C4-2B (cell line): ENCODE data around the gene SNX22.

Source experiments
- H3K27ac ChIP-seq: fragments of 450-650 bp; 2 replicates; pipeline ENCODE4 v1.5.1; 2017
- CTCF ChIP-seq: fragments of 450-650 bp; conservative IDR thresholded peaks from 2 replicates; pipeline ENCODE4 v1.5.1; 2017; ENCODE audit warnings: mild to moderate bottlenecking
- ZFX ChIP-seq: fragments of 450-650 bp; IDR thresholded peaks from 2 replicates; pipeline ENCODE4 v1.6.1; 2017

The SNX22 gene

DNA sequence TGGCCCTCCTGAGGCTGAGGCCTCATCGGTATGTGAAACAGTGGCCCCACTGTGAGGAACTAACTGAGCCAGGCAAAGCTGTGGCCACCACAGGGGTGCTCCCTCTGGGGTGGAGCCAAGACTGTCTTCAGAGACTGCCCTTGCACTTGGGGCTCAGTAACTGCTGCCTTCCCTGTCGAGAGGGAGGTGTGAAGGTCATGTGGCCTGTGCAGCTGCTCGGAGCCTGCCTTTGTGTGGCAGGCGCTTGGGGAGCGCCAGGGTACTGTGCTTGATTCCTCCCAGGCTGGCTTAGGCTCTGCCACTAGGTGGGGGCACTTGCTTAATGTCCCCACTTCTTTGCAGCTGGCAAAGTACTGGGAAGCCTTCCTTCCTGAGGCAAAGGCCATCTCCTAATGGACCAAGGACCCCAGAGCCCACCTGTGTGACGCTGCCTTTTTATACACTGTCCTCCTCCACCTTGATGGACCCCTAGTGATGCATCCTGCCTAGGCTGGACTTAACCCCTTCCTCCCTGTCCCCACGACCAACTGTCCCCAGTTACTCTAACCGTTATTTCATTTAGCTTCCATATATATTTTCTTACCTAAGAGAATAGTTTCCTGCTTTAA is 14.2 kb upstream of the SNX22 start:
- TF ChIP-seq CTCF (no peak), ZFX (no peak)
- H3K27ac ChIP-seq: no peak overlapping the region

DNA sequence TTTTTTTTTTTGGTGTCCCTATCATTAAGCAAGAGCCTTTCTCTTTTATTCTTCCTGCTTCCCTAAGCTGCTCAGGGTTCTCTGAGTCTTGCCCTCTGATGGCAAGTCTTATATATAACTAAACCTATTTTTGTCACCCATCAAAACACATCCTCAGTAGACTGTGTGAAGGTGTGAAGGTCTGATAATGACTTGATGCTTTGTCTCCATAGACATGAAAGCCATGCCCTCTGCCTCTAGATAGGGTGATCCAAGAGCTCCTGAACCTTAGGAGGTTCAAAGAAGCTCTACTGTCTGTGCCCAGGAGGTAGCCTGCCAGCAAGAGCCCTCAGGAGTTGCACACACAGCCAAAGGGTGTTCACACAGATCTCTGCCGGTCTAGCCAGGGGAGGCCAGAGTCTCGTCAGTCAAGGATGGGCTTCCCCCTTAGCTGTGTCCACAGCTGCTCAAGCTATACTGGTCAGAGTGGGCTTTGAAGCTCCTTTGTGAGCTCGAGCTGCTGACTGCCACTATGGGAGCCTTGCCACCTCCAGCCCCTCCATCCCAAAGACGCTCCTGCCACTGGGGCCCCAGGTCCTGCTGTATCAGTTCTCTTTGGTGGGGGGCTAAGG is 13.1 kb upstream of the SNX22 start:
- no peak overlapping the region for H3K27ac ChIP-seq
- TF ChIP-seq CTCF: no peak
- no peak for TF ChIP-seq ZFX

- TF ChIP-seq CTCF: no peak
- no peak for TF ChIP-seq ZFX
- H3K27ac ChIP-seq: no peak overlapping the region
These were observed 9.6 kb upstream of the SNX22 start for GRCh38 chr15:64141798-64142512.

GRCh38 chr15:64143276-64143675 is 8.3 kb upstream of the SNX22 start:
- no peak overlapping the region for H3K27ac ChIP-seq
- TF ChIP-seq ZFX (no peak), CTCF (no peak)

DNA sequence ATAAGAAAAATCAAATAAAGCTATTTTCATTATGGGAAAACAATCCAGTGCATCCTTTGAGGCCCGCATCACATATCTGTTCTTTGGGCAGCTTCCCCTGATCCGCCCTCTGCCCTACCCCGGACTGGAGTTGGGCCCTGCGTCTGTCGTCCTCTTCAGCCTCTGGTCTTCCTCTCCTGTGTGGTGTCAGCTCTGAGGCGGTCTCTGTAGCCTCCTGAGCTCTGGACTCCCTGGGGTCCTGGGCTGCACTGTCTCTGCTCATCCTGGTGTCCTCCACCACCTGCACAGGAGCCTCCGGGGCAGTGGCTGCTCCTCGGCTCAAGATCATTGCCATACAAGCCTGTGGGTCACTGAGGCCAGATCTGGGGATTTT is 7.4 kb upstream of the SNX22 start:
- TF ChIP-seq CTCF (no peak), ZFX (no peak)
- H3K27ac ChIP-seq: no peak overlapping the region

DNA sequence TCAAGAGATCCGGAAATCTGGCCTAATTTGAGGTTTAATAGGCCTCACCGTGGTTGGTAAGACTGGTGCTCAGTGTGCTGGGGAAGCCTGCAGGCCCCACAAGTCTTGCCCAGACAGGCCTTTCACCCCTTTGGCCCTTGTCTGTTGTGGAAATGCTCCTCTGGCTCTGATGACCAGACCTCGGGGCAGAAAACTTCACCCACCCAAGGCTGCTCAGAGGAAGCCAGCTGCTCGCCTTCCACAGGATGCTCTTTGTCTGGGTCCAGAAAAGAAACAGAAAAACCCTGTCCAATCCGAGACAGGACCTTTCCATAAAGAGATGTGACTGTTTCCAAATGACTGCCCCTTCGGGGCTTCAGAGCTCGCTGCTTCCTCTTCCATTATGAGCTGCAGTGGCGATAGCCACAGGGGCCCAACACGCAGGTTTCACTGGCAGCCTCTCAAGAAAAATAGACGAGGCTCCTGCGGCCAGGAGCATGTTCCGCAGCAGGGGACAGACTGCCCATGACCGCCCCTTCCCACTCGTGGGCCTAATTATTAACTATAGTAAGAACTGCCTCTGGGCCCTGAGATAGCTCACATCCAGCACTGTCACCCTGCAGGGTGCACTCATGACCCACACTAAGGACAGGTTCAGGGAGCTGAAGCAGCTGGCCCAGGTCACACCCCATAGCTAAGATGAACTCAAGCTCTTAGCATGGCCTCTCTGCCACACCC is 6.8 kb upstream of the SNX22 start:
- TF ChIP-seq CTCF (no peak), ZFX (no peak)
- H3K27ac ChIP-seq: no peak overlapping the region

DNA sequence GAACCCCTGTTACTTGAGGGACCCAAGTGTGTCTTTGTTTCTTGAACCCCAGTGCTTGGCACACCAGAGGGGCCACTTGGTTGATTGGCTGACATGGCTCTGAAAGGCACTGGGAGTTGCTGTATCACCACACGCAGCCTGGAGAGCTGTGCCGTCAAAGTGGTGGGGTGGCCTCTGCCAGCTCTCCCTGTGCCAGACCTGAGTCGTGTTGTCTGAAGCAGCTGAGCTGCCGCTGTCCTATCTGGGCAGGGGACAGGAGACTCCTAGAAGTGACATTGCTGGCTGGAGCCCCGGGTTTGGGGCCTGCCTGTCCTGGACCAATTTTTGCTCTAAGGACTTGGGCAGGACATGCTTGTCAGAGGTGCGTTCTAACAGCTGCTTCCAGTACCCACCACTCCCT is 5.5 kb upstream of the SNX22 start:
- no peak for TF ChIP-seq ZFX
- no peak for TF ChIP-seq CTCF
- H3K27ac ChIP-seq: no peak overlapping the region
